Left forelimb (tissue), 1 donor: ENCODE results near the gene SLC6A12.
"Not testable (repeated sequence)": the region's sequence is repeated elsewhere in the genome, so short reads cannot be mapped to it uniquely, and the experiment has no call there.

ENCODE experiments used
- DNase-seq: peaks from one replicate; pipeline ENCODE4 v3.0.0-alpha.2; 2018; ENCODE audit warnings: low spot score

The SLC6A12 gene

GRCh38 chr12:234891-235415, 21.0 kb upstream of the SLC6A12 start:
- DNase-seq, result no peak

DNA sequence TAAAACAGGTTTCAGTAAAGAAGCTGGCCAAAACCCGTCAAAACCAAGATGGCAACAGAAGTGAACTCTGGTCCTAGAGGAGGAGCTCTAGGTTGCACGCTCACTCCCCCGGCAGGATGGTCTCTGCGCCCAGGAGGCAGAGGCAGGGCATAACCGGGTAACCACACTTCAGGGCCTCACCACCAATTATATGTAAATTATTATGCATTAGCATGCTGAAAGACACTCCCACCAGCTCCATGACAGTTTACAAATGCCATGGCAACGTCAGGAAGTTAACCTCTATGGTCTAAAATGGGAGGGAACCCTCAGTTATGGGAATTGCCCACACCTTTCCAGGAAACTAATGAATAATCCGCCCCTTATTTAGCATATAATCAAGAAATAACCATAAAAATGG, 20.1 kb upstream of the SLC6A12 start:
- no peak for DNase-seq

DNA sequence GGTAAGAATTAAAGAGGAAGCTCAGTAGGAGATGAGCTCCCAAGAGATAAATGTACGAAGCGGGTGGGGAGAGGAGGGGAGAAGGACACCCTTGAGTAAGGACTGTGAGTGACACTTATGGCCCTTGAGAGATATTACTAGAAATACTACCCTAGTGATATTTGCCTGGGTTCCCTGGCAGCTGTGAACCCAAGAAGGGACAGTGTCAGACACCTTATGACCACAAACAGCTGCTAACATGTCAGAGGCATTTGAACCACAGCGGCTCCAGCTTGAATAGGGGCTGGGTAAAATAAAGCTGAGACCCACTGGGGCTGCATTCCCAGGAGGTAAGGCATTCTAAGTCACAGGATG, 19.6 kb upstream of the SLC6A12 start:
- DNase-seq, result no peak

GRCh38 chr12:232731-233614, 19.0 kb upstream of the SLC6A12 start:
- DNase-seq, result no peak

DNA sequence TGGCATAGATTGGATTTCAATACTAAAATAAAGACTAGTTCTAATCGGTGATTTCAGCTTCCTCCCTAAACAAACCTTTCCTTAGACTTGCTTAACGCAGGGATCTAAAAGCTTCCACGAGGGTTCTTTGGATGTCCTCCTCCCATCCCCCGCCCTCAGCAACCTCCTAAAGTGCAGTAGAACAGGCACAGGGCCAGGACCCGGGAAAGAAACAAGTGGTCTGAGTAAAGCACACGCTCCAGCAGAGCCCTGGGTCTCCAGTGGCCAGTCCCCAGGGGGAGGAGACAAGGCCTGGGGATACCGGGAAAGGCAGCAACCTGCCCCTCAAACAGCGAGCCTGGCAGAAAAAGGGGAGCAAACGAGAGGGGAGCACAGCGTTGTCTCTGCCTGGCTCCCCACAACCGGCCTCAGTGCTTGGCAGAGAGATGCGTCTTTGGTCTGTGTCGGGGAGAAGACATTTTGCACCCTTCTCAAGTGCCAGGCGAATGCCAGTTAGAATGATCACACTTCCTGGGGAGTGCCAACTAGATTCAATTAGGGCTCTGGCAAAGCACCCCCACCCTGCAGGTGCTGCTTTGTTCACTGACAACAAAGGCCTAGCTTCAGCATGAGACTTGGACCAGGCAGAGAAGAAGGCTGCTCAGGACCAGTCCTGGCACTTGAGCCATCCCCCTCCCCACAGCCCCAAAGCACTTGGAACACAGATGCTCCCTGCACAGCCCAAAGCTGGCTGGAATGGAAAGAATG, 17.1 kb upstream of the SLC6A12 start:
- DNase-seq, result no peak

DNA sequence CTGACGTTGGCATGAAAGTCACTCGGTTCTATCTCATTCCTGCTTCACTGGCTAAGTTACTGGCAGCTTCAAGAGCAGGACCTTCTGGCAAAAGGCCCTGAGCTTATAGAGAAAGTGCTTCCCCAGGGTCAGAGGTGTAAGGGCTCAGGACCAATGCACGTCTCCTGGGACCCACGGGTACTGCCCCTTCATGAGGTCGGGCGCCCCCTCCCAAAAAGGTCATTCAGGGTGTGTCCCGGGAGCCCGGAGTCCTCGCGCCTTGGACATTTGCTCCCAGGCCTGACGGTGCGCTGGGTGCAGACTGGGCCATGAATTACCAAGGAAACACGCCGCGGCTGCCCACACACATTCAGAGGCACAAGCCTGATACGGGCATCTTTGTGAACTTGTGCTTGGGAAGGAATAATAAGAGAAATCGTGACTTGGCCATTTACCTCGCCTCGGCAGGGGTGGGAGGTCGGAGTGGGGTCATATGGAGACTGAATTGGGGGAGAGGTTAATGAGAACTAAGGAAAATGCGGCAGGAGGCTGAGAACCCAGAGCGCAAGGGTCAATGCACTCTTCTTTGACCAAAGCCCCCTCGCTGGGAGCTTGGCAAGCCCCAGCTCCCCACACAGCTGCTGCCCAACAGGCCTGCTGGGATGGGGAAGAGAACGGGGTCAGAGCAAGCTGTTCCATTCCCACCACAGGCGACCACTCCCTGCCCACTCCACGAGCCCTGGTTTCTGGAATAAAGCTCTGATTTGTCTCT, 15.7 kb upstream of the SLC6A12 start:
- DNase-seq, result no peak

- DNase-seq, result no peak
Observed at GRCh38 chr12:228846-229200, 14.9 kb upstream of the SLC6A12 start.

DNA sequence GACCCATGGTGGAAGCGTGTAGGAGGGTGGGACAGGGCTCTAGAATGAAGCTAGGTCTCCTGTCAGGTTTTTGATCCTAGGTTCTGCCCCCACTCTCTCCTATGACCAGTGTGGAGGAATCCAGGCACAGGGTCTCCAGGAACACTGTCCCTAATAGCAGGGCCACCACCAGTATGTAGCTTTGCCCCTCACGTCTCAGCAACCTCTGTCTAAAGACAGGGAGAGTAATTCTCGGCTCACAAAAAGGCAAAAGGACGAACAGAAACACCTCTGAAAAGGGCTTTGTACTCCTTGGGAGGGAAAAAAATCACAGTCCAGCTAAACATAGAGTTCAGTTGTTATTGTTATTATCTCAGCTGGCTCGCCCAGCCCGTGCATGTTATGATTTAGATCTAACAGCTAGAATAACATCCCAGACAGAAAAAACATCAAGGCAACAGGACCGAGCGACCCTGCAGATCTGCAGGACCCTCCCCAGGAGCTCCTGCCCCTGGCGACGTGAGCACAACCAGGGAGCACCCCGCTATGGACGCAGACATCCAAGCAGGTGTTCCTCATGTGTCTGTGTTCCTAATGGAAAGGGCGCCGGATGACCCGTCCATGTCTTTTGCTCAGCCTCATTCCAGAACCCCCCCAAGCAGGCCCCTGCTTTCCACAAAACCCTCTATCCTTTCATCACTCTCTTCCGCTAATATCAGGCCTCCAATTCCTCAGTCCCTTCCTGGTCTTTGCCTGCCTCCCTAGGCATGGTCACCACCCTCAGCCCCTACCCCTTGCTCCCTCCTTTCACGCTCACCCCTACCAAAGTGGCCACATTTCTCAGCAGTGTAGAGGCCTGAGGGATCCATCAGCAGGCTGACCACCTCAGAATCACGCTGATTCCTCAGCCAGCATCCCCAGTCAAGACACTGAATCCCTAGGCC, 14.2 kb upstream of the SLC6A12 start:
- DNase-seq, result no peak

DNA sequence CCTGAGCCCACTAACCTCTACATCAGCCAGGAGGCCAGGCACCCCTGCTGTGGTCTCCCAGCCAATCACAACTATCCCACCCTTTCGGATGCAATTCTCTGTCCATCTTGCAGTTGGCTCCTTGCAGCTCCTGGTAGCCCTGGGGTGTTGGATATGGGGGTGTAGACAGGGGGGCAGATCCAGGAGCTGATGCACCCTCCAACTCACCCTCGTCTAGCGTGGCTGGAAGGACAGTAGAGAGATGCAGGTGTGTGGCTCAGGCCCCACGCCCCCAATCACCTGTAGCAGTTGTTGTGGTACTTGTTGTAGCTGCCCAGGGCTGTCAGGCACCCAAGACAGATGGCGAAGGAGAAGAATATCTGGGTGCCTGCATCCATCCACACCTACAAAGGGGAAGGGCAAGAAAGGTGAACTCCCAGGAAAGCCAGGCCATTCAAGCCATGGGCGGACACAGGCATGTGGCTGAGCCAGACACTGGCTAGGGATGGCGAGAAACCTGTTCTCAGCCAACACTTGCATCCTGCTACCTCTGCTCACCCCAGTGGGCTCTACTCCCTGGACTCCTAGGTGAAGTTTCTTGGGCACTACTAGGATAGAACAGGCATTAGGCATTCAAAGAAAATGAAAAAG, 13.4 kb upstream of the SLC6A12 start:
- no peak for DNase-seq

DNA sequence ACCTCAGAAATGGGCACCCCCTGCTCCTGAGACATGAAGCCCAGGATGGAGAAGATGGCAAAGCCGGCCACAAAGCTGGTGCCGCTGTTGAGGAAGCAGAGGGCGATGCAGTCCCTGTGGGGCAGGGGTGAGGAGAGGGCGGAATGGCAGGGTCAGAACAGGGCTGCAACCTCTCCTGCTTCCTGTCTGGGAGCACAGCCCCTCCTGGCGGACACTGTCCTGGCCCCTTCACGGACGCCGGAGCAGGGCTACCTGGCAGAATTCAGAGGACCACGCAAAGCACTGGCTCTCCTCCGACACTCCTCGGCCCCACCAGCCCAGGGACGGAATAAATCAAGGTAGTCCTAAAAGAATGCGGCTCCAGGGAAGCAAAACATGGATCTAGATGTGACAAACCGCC, 12.4 kb upstream of the SLC6A12 start:
- no peak for DNase-seq

GRCh38 chr12:225012-225411, 11.1 kb upstream of the SLC6A12 start:
- no peak for DNase-seq

- no peak for DNase-seq
Observed at GRCh38 chr12:224330-224729, 10.4 kb upstream of the SLC6A12 start.

DNA sequence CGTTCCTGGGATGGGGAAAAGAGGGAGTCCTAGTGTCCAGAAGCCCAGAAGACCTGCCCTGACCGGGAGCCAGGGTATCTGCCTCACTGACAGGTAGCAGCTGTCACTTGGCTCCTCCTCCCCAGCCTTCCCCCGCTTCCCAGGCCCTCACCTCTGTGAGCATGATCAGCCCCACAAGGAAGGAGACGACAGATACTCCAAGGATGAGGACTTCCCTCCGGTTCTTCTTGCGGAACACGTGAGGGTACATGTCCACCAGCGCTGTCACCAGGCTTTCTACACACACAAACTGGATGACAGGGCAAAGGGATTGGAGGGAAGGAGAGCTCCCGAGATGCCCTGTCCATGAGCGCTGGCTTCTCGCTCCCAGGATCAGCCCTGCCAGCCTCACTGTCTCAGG, 9.9 kb upstream of the SLC6A12 start:
- DNase-seq, result no peak

DNA sequence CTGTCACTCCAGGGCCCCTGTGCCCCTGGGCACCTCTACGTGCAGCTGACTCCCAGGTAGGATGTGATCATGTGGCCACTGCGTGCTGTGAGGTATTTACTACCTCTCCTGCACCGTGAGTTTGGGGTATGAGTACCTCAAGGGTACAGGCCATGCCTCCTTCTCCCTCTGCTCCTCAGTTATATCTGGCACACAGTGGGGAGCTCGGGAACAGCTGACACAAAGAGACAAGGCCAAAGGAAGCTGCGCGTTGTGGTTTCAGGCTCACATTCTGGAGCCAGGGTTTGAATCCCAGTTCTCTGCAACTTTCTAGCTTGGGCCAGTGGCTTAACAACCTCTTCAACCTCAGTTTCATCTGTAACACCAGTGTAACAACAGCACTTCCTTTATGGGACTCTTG, 7.8 kb upstream of the SLC6A12 start:
- no peak for DNase-seq

GRCh38 chr12:220946-221550, 7.1 kb upstream of the SLC6A12 start:
- no peak for DNase-seq

DNA sequence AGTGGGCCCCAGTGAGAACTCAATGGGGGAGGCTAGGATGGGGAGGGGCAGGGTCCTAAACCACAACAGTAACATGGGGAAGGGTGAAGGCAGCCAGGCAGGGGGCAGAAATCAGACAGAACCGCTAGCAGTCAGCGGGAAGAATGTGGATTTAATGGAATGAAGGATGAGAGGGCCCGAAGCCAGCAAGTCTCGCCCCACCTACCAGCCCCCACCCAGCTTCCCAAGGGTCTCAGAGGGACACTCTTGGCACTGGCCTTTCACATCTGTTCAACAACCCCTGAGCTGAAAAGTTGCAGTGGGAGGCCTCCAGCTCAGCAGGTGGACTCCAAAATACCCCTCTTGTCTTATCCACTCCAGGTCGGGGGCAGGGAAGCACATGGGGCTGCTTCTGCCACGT, 6.5 kb upstream of the SLC6A12 start:
- DNase-seq, result no peak

GRCh38 chr12:219891-220352, 6.0 kb upstream of the SLC6A12 start:
- DNase-seq, result no peak

- no peak for DNase-seq
Observed at GRCh38 chr12:218728-219590, 5.0 kb upstream of the SLC6A12 start.

GRCh38 chr12:218221-218620, 4.3 kb upstream of the SLC6A12 start:
- DNase-seq, result no peak

DNA sequence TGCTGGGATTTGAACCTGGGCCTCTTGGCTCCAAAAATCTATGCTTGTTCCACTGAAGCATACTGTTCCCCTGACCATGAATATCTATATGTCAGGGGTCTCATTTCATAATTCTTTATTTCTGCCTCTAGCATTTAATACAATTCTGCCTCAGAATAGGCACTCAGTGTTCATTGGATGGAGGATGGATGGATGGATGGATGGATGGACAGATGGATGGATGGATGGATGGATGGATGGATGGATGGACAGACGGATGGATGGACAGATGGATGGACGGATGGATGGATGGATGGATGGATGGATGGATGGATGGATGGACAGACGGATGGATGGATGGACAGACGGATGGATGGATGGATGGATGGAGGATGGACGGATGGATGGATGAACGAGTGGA, 3.1 kb upstream of the SLC6A12 start:
- not testable (repeated sequence) for DNase-seq
